HG03103 (cell line): ENCODE measurements around the gene STK16.
"Not testable (repeated sequence)": the region's sequence is repeated elsewhere in the genome, so short reads cannot be mapped to it uniquely, and the experiment has no call there.

Source experiments
- ATAC-seq: cut with Tn5 transposase; IDR thresholded peaks from one replicate; pipeline ENCODE4 v1.9.1; 2021; ENCODE audit warnings: low read depth; ENCODE audit not compliant: unreplicated experiment

The STK16 gene

DNA sequence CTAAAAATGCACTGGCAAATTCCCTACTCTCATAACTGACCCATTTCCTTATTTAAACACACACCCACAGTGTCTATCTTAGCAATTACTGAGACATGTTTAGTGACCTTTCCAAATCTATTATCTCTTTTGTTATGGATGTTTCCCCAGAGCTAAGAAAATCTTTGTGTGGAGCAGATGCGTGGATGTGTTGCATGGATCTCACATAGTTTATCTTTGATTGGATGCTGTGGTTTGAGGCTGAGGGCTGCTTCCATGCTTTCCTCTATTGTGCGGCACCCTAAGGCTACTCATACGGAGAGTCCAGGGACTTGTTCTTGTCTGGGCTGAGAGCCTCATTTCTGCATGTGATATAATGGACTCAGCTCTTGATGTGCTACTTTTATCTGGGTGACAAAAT, 10.9 kb upstream of the STK16 start:
- no peak for ATAC-seq

- no peak for ATAC-seq
These were observed 2.0 kb upstream of the STK16 start for GRCh38 chr2:219243291-219243761.

- ATAC-seq, result no peak
These were observed 511 bp upstream of the STK16 start for GRCh38 chr2:219244789-219245147.

GRCh38 chr2:219245899-219246230, 586 bp downstream of the STK16 start:
- ATAC-seq, result no peak

DNA sequence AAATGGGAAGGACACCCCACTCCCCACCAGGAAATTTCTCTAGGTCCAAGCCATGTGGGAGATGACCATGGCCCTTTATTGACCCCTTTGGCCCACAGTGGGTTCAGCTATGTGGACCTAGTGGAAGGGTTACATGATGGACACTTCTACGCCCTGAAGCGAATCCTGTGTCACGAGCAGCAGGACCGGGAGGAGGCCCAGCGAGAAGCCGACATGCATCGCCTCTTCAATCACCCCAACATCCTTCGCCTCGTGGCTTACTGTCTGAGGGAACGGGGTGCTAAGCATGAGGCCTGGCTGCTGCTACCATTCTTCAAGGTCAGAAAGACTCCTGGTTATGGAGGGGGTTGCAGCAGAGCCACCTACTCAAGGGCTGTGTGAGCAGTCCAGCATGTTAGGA, 1.3 kb downstream of the STK16 start:
- ATAC-seq, result no peak

DNA sequence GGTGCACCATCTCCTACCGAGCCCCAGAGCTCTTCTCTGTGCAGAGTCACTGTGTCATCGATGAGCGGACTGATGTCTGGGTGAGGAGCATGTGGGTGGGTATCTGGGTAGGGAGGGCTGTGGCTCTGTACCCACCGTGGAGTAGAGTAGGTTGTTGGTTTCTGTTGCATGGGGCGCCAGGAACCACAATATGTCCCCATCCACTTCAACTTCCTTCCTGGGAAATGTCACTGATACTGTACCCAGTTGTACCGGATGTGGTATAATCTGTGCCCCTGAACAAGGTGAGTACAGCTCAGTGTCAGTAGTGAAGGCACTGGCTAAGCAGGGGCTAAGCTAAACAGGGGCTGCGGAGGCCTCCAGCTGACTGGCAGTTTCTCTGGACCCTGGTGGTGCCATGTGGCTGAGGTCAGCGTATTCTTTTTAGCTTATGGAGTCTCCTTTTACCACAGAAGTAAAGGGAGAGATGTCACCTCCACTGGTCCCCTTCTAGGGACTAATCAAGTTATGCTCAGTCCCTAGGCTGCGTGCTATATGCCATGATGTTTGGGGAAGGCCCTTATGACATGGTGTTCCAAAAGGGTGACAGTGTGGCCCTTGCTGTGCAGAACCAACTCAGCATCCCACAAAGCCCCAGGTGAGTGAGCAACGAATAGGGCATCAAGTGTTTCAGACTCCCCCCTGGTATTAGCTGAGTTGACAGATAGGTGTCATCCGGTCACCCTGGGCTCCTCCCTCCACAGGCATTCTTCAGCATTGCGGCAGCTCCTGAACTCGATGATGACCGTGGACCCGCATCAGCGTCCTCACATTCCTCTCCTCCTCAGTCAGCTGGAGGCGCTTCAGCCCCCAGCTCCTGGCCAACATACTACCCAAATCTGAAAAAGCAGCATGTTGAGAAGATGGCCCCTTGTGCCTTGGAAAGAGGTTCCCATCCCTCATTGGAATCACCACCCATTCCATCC, 2.7 kb downstream of the STK16 start:
- ATAC-seq, result no peak

DNA sequence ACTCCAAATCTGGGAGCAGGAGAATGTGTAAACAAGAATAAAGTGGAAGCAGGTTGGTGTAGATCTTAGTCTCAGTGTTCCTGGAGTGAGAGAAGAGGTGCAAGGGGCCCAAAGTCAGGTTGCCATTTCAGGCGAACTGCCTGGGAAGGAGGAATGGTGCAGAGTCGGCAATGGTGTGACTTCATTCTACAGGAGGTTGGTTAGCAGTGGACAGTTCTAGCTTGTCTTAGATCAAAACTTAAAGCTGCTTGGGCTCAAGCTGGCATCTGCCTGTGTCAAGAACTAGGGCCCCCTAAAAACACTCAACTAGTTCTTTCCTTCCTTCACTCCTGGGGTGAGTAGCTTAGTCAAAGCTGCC, 3.5 kb downstream of the STK16 start:
- no peak for ATAC-seq

- no peak for ATAC-seq
These were observed 4.1 kb downstream of the STK16 start for GRCh38 chr2:219249203-219249980.

DNA sequence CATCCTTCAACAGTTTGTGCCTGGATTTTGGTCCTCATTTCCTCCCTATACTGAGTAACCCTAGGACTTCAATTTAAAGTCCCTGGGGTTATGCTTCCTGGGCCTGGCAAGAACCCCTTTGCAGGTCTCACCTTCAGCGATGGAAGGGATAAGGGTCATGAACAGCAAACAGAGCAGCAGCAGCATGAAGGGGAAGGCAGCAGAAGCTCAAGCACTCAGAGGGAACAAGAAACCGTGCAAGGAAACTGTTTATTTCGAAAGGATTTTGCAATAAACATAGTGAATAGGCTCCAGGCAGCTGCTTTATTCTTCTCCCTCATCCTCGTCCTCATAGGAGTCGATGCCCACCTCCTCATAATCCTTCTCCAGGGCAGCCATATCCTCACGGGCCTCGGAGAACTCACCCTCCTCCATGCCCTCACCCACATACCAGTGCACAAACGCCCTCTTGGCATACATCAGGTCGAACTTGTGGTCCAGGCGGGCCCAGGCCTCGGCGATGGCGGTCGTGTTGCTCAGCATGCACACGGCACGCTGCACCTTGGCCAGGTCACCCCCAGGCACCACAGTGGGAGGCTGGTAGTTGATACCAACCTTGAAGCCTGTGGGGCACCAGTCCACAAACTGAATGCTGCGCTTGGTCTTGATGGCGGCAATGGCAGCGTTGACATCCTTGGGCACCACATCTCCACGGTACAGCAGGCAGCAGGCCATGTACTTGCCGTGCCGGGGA, 4.9 kb downstream of the STK16 start:
- no peak for ATAC-seq

DNA sequence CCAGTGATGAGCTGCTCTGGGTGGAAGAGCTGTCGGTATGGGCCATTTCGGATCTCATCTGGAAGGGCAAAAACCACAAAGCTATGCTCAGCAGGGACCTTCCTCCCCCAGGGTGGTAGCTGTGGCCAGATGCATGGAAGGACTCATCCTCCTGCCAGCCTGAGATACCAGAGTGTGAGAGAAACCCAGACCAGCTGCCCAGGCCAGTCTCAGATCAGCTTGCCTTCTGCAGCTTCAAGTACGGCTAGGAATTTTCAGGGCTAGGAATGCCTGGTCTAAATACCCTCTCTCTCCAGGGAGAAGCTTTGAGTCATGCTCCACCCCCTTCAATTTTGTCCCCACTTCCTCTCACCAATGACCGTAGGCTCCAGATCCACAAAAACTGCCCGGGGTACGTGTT, 6.4 kb downstream of the STK16 start:
- no peak for ATAC-seq

DNA sequence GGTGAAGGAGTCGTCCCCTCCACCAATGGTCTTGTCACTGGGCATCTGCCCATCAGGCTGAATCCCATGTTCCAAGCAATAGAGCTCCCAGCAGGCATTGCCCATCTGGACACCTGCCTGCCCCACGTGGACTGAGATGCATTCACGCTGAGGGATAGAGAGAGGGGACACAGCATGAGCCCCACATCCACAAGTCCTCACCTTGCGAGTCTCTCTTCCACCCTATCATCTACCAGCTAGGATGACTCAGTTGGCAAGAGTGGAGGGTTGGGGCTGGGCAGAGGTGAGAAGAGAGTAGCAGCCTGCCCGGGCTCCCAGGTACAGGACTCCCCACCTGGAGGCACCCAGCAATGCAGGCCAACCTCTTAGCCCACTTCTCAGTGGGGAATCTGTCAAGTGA, 6.8 kb downstream of the STK16 start:
- no peak for ATAC-seq

DNA sequence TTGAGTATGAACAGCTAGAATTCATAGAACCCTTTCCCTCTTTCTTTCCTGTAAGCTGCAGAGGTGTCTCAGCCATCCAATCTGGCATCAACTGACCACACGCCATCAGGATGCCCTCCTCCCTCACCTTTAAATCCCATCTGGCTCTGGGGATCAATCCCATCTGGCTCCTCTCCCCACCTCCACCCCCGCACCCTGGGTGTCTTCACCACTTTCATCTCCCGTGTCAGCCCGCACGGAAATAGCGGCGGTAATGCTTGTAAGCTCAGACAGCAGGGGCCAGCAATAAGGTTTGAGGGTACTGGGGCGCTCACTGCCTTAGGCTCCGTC, 7.3 kb downstream of the STK16 start:
- ATAC-seq, result no peak

DNA sequence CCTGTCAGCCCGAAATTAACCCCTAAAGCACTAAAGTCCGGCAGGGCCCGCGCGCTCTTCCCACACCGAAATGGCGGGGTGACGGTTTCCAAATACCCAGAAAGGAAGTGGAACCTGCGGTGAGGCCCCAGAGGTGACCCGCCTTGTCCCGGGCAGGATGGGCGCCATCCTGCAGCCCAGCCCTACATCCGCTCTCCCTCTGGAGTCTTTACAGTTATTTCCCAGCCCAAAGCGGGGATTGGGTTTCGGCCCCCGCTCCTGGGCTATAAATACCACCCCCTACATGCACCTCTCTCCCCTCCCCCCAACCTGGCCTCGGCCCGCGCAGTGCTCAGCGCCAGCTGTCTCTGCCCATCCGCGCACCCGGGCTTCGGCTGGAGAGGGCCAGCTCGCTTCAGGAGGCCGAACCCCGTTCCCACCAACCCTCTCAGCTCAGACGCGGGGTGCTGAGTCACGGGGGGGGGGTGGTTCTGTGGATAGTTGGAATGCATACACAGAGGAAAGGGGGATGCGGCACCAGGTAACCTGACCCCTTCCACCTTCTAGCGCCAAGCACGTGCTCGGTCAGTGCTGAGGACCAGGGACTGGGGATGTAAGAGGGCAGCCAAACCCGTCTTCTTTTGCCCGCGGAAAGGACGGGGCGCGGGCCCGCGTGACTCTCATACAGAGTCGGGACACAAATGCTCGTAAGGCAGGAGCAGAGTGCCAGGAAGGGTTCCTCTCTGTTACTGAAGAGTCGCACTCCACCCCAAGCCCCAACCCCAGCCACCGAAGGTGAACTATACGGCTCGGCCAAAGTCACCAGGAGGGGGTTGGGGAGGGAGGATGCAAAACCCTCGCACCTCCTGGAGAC, 7.8 kb downstream of the STK16 start, which contains the start of gene TUBA4B:
TUBA4B (plus strand) TSS at position 344 of the 853 bp plus-strand sequence; CDS start at position 509, 165 bp downstream.
- peak; percentile 21 for ATAC-seq

GRCh38 chr2:219253753-219254589, 8.7 kb downstream of the STK16 start, which contains the start of gene TUBA4A:
TSS of gene TUBA4A (minus strand) at chr2:219253918. CDS start at chr2:219253858, 60 bp downstream.
- ATAC-seq, result peak; percentile 47

DNA sequence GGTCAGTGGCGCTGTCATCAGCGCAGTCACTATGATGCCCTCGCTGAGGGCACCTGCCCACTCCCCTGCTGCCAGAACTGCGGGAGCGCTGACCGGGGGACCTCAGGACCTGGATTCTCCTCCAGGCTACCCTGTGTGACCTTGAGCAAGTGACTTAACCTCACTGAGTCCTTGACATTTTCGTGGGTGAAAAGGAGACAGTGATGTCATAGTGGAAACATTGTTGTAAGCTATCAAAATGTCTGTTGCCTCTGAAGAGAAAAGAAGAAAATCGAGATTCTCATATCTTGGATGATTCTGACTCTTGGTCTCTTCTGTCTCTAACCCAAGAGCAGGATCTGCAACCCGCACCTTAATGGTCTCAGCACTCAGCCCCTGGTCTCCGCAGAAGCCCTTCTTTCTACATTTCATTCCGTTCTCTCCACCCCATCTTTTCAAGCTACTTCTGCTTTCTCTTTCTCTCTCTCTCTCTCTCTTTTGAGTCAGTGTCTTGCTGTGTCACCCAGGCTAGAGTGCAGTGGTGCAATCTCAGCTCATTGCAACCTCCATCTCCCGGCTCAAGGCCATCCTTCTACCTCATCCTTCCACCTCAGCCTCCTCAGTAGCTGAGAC, 9.4 kb downstream of the STK16 start:
- ATAC-seq, result no peak

- not testable (repeated sequence) for ATAC-seq
These were observed 13.7 kb downstream of the STK16 start for GRCh38 chr2:219258942-219259341.

- ATAC-seq, result no peak
These were observed 16.0 kb downstream of the STK16 start for GRCh38 chr2:219261024-219261855.

DNA sequence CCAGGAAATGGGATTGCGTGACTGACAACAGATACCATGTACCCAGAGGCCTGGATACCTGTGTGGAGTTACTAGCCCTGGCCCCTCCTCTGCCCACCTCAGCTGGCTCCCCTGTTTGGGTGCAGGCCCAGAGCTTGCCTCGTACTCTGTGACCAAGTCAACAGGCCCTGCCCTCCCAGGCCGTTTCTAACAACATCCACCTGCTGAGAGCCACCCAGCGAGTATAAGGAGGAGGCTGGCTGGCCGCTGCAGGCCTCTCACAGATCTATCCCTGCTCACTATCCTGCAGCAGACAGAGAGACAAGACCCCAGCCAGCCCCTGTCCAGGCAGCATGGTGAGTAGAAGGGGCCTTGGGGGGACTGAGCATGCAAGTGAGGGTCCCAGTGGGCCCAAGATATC, 21.0 kb downstream of the STK16 start:
- ATAC-seq, result no peak
